Spleen (tissue), 7 donors: ENCODE data around the gene CACNA1F.

Experiments used
- CTCF ChIP-seq, 11 experiments: fragments of 200-600 bp in 7 of 11; fragments of 450-650 bp in 4 of 11; sonication (generic) in 4 of 11; IDR thresholded peaks in 8 of 11; conservative IDR thresholded peaks in 3 of 11; 1 replicate in 7 of 11; 2 replicates in 4 of 11; pipeline versions ENCODE4 v1.4.0 to v1.8.0; 2016 to 2021; ENCODE audit warnings: antibody characterized with exemption in 11 of 11, inconsistent platforms in 4 of 11, mild to moderate bottlenecking in 1 of 11
- POLR2A ChIP-seq, 3 donors: fragments of 450-650 bp; IDR thresholded peaks; one replicate each; pipeline ENCODE4 v1.5.1; 2017; ENCODE audit warnings: antibody characterized with exemption in 3 of 3, mild to moderate bottlenecking in 1 of 3
- POLR2AphosphoS5 ChIP-seq, 3 donors: sonication (generic); formaldehyde crosslinking; IDR thresholded peaks; one replicate each; pipeline ENCODE4 v1.5.1; 2017; ENCODE audit warnings: antibody characterized with exemption in 3 of 3
- donor health status: DM: no; HTN: no; CAD: no; lungs with moderate emphysema.
- donor health status: DM: no; HTN: no; CAD: no.
- donor health status: DM: no; HTN: no; CAD: no.

- TF ChIP-seq CTCF (IDR thresholded peaks at IDR 0.05 in 8 of 11, conservative IDR thresholded peaks at IDR 0.05 in 3 of 11) (no peak), POLR2AphosphoS5 (IDR thresholded peaks at IDR 0.05) (no peak), POLR2A (IDR thresholded peaks at IDR 0.05) (no peak)
Observed at GRCh38 chrX:49242545-49243066, 9.5 kb upstream of the CACNA1F start.
